ENCODE results near the gene OPHN1.

Gene OPHN1

GRCh38 chrX:68060506-68061205 is 372.6 kb downstream of the OPHN1 start:
- DNase-seq (ENCODE audit: low spot score) = no peak

- DNase-seq (ENCODE audit: low spot score) = no peak
Measured at GRCh38 chrX:68059469-68059868, 373.8 kb downstream of the OPHN1 start.

- DNase-seq (ENCODE audit: low spot score) = no peak
Measured at GRCh38 chrX:68049466-68049865, 383.8 kb downstream of the OPHN1 start.

GRCh38 chrX:68048774-68049173 is 384.5 kb downstream of the OPHN1 start:
- no peak for DNase-seq (ENCODE audit: low spot score)

- DNase-seq (ENCODE audit: low spot score) = no peak
Measured at GRCh38 chrX:68045008-68045577, 388.2 kb downstream of the OPHN1 start.

GRCh38 chrX:68043713-68044438 is 389.4 kb downstream of the OPHN1 start:
- no peak for DNase-seq (ENCODE audit: low spot score)

- no peak for DNase-seq (ENCODE audit: low spot score)
Measured at GRCh38 chrX:68041110-68041509, 392.2 kb downstream of the OPHN1 start.

GRCh38 chrX:68018248-68019203 is 414.8 kb downstream of the OPHN1 start:
- DNase-seq (ENCODE audit: low spot score) = peak; percentile 62

GRCh38 chrX:67998540-67998939 is 434.8 kb downstream of the OPHN1 start:
- no peak for DNase-seq (ENCODE audit: low spot score)
